ENCODE data around the gene ARIH2.

The ARIH2 gene

GRCh38 chr3:48926425-48927392, 8.1 kb downstream of the ARIH2 start:
- peaks cover 79% of the 10 kb centered on the region; the same call in 1 of the 2 replicates for H3K79me2 ChIP-seq (ENCODE audit: insufficient read depth, low read depth)
- no peak overlapping the region for H3K27ac ChIP-seq
- no peak overlapping the region for H3K4me3 ChIP-seq (IDR thresholded peaks at IDR 0.05; ENCODE audit: insufficient read depth, low read depth, low read length)
- H3K36me3 ChIP-seq (ENCODE audit: insufficient read depth), result no peaks in the 10 kb centered on the region
- no peak overlapping the region for H2AFZ ChIP-seq (ENCODE audit: low read depth)
- no peaks in the 10 kb centered on the region for H4K20me1 ChIP-seq (ENCODE audit: insufficient read depth)
- no peaks in the 10 kb centered on the region for H3K27me3 ChIP-seq (ENCODE audit: insufficient read depth, low read depth)
- no peak overlapping the region for H3K4me2 ChIP-seq
- H3K9ac ChIP-seq, result no peak overlapping the region
- H3K4me1 ChIP-seq (ENCODE audit: low read depth, poor library complexity, severe bottlenecking), result peaks cover 38% of the 10 kb centered on the region
- TF ChIP-seq CTCF (conservative IDR thresholded peaks at IDR 0.05; ENCODE audit: low read depth, low read length), result no peak

DNA sequence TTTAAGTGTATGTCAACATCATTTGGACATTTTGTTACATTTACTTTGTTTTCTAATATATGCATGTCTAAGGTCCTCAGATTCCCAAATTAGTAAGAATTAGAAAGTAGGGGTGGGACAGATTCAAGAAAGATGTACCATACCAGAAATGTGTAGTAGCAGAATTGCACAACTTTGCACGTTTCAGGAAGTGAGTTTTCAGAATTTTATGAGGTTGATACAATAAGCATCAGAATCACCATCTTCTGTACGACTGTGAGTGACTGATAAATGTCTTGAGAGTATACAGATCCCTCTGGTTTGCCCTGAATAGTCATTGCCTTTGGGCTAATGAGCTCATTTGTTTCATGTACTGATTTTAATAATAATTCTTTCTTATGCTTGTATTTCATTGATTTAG, 9.3 kb downstream of the ARIH2 start:
- H3K79me2 ChIP-seq (ENCODE audit: insufficient read depth, low read depth), result peaks cover 70% of the 10 kb centered on the region; the same call in 1 of the 2 replicates
- no peak for TF ChIP-seq CTCF (conservative IDR thresholded peaks at IDR 0.05; ENCODE audit: low read depth, low read length)
- no peak overlapping the region for H2AFZ ChIP-seq (ENCODE audit: low read depth)
- H3K4me1 ChIP-seq (ENCODE audit: low read depth, poor library complexity, severe bottlenecking), result peaks cover 35% of the 10 kb centered on the region
- no peak overlapping the region for H3K4me2 ChIP-seq
- no peak overlapping the region for H3K27ac ChIP-seq
- H3K4me3 ChIP-seq (IDR thresholded peaks at IDR 0.05; ENCODE audit: insufficient read depth, low read depth, low read length), result no peak overlapping the region
- H4K20me1 ChIP-seq (ENCODE audit: insufficient read depth), result no peaks in the 10 kb centered on the region
- no peaks in the 10 kb centered on the region for H3K27me3 ChIP-seq (ENCODE audit: insufficient read depth, low read depth)
- H3K36me3 ChIP-seq (ENCODE audit: insufficient read depth), result no peaks in the 10 kb centered on the region
- no peak overlapping the region for H3K9ac ChIP-seq

DNA sequence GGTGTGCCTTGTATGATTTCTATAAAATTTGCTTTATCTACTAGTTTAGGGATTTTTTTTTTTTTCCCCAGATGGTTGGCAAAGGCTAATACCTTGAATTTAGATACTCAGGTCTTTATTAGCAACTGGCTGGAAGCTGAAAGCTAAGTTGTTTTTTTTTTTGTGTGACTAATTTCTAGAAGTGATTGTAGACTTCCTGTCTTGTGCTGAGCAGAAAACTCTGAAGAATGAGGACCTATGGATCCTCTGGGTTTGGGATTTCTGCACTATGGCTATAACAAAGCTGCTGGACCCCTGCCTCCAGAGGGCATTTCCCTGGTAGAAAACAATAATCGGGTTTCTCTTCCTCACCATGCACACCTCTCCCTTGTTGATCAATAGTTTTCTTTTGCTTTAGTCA, 10.0 kb downstream of the ARIH2 start:
- H3K4me2 ChIP-seq, result no peak overlapping the region
- H4K20me1 ChIP-seq (ENCODE audit: insufficient read depth), result no peaks in the 10 kb centered on the region
- peaks cover 35% of the 10 kb centered on the region for H3K4me1 ChIP-seq (ENCODE audit: low read depth, poor library complexity, severe bottlenecking)
- H3K9ac ChIP-seq, result no peak overlapping the region
- H3K4me3 ChIP-seq (IDR thresholded peaks at IDR 0.05; ENCODE audit: insufficient read depth, low read depth, low read length), result no peak overlapping the region
- no peak for TF ChIP-seq CTCF (conservative IDR thresholded peaks at IDR 0.05; ENCODE audit: low read depth, low read length)
- no peaks in the 10 kb centered on the region for H3K27me3 ChIP-seq (ENCODE audit: insufficient read depth, low read depth)
- H3K79me2 ChIP-seq (ENCODE audit: insufficient read depth, low read depth), result peaks cover 64% of the 10 kb centered on the region; the same call in 1 of the 2 replicates
- H3K36me3 ChIP-seq (ENCODE audit: insufficient read depth), result no peaks in the 10 kb centered on the region
- no peak overlapping the region for H2AFZ ChIP-seq (ENCODE audit: low read depth)
- no peak overlapping the region for H3K27ac ChIP-seq

- no peak overlapping the region for H3K4me2 ChIP-seq
- H3K79me2 ChIP-seq (ENCODE audit: insufficient read depth, low read depth), result peaks cover 68% of the 10 kb centered on the region; the same call in 1 of the 2 replicates
- no peak for TF ChIP-seq CTCF (conservative IDR thresholded peaks at IDR 0.05; ENCODE audit: low read depth, low read length)
- H2AFZ ChIP-seq (ENCODE audit: low read depth), result no peak overlapping the region
- H3K27ac ChIP-seq, result no peak overlapping the region
- H3K27me3 ChIP-seq (ENCODE audit: insufficient read depth, low read depth), result no peaks in the 10 kb centered on the region
- no peak overlapping the region for H3K4me3 ChIP-seq (IDR thresholded peaks at IDR 0.05; ENCODE audit: insufficient read depth, low read depth, low read length)
- no peak overlapping the region for H3K9ac ChIP-seq
- H3K4me1 ChIP-seq (ENCODE audit: low read depth, poor library complexity, severe bottlenecking), result peaks cover 35% of the 10 kb centered on the region
- H3K36me3 ChIP-seq (ENCODE audit: insufficient read depth), result no peaks in the 10 kb centered on the region
- H4K20me1 ChIP-seq (ENCODE audit: insufficient read depth), result no peaks in the 10 kb centered on the region
Measured at GRCh38 chr3:48929358-48930035, 10.9 kb downstream of the ARIH2 start.
